ENCODE data around the gene ZNF431.
"Not testable (repeated sequence)": the region's sequence is repeated elsewhere in the genome, so short reads cannot be mapped to it uniquely, and the experiment has no call there.

ZNF431 gene

DNA sequence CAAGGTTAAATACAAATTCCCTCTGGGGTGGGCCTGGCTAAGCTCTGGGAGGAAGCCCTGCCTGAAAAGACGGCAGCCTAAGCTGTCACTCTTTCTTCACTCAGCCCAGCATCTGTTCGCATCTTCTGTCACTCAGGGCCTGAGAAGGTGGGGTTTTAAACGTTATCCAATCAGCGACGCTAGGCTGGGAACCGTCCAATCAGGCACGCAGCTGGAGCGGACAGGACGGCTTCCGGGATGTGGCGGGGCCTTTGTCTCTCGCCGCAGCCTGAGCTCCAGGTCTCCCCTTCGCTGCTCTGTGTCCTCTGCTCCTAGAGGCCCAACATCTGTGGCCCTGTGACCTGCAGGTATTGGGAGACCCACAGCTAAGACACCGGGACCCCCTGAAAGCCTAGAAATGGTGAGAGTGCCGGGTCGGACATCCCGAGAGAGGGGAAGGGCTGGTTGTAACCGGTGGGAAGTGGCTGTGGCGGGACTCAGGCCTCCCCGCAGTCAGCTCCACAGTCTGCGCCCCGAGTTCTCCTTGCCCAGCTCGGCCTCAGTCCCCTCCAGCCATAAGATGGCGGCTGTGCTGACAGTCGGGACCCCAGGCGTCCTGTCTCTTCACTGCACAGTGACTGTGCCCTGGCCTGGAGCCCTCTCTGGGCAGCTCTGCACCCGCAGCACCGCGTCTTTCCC lies at the start of gene ZNF431:
Gene ZNF431, plus strand, starts transcription at position 254 of the 678 bp plus-strand sequence. Its CDS starts 144 bp downstream, at position 398.
- FAIRE-seq (peak; percentile 80), DNase-seq (ENCODE audit: insufficient read length, low spot score) (peak; percentile 63)

DNA sequence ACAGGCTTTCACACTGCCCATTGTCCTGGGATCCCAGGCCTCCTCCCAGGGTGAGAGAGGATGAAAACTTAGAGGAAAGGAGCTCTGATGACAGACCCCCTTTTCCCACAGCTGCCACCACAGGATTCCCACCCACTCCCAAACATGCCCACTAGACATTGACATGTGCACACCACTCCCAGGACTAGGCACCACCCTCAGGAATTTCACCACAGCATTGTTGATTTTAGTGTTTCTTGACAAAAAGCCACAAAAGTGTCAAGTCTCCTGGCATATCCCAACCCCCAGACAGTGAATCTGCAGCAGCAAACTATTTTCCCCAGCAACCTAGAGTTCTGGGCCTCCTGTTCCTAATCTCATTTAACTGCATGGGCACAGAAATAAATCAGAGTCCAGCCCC lies 49.7 kb upstream of the ZNF431 start:
- no peak for DNase-seq (ENCODE audit: insufficient read length, low spot score)
- no peak for FAIRE-seq

DNA sequence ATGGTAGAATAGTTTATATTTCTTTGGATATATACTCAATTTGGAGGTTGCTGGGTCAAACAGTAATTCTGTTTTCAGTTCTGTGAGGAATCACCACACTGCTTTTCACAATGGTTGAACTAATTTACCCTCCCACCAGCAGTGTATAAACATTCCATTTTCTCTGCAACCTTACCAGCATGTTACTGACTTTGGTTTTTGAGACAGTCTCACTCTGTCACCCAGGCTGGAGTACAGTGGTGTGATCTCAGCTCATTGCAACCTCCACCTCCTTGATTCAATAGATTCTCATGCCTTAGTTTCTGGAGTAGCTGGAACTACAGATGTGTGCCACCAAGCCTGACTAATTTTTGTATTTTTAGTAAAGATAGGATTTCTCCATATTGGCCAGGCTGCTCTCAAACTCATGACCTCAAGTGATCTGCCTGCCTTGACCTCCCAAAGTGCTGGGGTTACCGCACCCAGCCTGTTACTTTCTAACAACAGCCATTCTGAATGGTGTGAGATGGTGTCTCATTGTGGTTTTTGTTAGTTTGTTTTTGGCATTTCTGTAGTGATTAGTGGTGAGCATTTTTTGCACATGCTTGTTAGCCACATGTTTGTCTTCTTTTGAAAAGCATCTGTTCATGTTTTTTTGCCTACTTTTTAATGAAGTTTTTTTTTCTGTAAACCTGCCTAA lies 47.4 kb upstream of the ZNF431 start:
- no peak for DNase-seq (ENCODE audit: insufficient read length, low spot score)
- no peak for FAIRE-seq

DNA sequence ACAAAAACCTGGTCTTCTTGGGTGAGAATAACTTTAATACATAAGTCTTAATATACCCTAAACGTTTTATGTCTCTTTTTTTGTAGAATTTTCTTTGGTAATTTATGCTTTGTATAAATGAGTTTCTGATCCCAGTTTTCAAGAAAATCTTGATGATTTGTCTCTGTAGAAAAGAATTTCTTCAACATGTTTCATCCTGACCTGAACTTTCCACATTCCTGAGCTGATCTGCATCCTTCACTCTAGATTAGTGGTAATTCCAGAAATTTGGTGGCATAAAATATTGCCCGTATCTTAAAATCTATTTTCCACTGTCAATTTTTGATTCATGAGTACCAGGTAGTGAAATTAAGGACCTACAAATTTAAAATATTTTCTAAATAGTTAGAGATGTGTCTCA lies 43.5 kb upstream of the ZNF431 start:
- DNase-seq (ENCODE audit: insufficient read length, low spot score) (no peak), FAIRE-seq (no peak)

DNA sequence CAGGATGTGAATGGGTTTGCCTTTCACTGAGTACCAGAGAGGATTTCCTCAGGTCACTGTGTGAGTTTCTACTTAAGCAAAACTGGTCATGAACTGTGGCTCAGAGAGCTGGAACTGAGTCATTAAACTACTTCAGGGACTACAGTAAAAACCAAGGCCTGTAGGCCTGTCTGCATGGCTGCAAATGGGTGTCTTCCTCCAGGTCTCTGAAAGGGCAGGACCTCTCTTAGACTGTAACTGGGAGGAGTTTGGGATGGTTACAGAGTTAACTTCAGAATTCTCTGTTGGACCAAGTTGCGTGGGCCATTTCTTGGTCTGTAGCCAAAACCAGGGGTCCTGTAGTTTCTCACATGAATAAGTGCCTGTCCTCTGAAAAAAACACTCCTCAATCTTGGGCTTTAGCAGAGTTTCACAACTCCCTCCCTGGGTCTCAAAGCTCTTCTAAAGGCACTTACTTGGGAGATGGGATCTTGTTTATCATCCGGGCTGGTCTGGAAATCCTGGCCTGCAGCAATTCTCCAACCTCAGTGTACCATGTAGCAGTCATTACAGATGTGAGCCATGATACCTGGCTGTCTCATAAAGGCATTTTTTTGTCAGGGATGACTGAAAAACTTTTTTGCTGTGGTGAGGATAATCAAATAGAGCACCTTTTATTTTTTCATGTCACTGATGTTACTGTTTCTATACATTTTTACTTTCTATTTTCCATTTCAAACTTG lies 40.2 kb upstream of the ZNF431 start:
- no peak for FAIRE-seq

DNA sequence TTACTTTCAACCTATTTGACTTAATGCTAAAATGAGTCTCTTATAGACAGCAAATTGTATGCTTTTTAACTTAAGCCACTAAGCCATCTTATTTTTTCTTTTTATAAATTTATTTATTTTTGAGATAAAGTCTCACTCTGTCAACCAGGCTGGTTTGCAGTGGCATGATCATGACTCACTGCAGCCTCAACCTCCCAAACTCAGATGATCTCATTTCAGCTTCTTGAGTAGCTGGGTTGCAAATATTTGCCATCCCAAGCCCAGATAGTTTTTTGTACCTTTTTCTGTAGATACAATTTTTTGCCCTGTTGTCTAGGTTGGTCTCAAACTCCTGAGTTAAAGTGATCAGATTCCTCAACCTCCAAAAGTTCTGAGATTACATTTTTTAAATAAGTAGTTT lies 32.7 kb upstream of the ZNF431 start:
- no peak for DNase-seq (ENCODE audit: insufficient read length, low spot score)
- FAIRE-seq = no peak

More for the DNA sequence above, 40.2 kb upstream of the ZNF431 start:
- DNase-seq (ENCODE audit: insufficient read length, low spot score) = no peak

DNA sequence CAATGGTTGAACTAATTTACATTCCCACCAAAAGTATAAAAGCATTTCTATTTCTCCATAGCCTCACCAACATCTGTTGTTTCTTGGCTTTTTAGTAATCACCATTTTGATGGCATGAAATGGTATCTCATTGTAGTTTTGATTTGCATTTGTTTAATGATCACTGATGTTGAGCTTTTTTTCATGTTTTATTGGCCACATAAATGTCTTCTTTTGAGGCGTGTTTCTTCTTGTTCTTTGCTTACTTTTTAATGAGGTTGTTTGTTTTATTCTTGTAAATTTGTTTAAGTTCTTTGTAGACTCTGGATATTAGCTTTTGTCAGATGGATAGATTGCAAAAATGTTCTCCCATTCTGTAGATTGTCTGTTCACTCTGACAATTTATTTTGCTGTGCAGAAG lies 31.7 kb upstream of the ZNF431 start:
- FAIRE-seq (no peak), DNase-seq (ENCODE audit: insufficient read length, low spot score) (no peak)

DNA sequence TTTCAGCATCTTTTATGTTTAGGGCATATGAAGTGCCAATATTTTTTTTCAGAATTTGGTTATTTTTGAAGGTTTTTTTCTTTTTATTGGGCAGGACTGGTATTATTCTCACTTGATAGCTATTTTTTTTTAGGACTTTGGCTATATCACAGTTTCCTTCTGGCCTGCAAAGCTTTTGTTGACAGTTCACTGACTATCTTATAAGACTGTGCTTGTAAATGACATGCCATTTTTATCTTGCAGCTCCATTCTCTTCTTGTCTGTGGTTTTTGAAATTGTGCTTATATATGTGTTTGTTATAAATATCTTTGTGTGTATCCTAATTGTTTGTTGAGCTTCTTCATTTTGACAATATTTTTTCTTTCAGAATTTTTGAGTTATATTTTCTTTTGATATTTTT lies 26.4 kb upstream of the ZNF431 start:
- no peak for FAIRE-seq

DNA sequence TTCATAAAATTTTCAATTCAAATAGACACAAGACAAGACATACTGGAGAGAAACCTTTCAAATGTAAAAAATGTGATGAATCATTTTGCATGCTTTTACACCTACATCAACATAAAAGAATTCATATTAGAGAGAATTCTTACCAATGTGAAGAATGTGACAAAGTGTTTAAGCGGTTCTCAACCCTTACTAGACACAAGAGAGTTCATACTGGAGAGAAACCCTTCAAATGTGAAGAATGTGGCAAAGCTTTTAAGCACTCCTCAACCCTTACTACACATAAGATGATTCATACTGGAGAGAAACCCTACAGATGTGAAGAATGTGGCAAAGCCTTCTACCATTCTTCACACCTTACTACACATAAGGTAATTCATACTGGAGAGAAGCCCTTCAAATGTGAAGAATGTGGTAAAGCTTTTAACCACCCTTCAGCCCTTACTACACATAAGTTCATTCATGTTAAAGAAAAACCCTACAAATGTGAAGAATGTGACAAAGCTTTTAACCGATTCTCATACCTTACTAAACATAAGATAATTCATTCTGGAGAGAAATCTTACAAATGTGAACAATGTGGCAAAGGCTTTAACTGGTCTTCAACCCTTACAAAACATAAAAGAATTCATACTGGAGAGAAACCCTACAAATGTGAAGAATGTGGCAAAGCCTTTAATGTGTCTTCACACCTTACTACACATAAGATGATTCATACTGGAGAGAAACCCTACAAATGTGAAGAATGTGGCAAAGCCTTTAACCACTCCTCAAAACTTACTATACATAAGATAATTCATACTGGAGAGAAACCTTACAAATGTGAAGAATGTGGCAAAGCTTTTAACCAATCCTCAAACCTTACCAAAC lies 24.6 kb upstream of the ZNF431 start:
- FAIRE-seq (no peak), DNase-seq (ENCODE audit: insufficient read length, low spot score) (no peak)

More for the DNA sequence above, 26.4 kb upstream of the ZNF431 start:
- DNase-seq (ENCODE audit: insufficient read length, low spot score) = no peak

DNA sequence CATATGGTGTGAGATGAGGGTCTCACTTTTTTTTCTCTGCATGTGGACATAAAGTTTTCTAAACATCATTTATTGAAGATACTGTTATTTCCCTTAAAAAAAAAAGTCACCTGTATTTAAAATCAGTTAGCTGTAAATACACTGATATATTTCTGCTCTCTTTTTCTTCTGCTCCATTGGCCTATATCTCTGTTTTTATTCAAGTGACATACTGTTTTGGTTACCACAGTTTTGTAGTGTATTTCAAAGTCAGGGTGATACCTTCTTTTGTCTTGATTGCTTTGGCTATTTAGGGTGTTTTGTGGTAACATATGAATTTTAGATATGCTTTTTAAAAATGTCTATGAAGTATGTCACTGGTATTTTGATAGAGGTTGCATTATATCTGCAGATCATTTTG lies 15.8 kb upstream of the ZNF431 start:
- DNase-seq (ENCODE audit: insufficient read length, low spot score) (no peak), FAIRE-seq (no peak)

DNA sequence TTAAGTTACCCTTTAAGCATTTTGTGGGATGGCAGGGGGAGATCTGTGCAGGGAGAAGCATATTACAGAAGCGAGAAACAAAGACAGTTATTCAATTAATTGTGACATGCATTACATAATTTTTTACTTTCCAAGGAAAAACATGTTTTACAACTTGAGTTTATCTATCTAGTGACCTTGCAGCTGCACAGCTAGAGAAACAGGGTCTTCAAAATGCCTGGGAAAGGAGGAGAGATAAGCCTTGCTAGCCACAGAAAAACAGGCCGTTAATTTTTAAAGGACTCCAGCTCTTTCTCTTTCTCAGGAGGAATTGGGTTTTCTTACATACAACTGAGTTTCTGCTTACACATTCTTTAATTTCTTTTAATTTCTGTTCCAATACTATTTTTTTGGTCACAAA lies 14.8 kb upstream of the ZNF431 start:
- FAIRE-seq = no peak
- DNase-seq (ENCODE audit: insufficient read length, low spot score) = no peak

DNA sequence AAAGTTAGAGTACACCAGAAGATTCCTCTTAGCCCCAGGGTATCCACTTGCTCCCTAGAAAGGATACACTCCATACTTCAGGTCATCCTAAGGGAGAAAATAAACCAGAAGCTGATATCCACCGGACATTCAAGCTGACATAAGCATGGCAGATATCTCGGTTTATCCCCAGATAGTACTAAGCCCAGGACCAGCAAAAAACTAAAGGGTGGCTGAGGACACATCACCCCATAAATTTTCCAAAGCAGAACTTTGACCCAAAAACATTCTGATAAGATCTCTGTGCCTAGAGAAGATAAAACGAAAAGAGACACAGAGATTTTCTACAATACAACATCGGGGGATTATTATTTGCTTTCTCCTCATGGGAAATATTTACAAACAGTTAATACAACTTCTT lies 13.9 kb upstream of the ZNF431 start:
- no peak for DNase-seq (ENCODE audit: insufficient read length, low spot score)
- no peak for FAIRE-seq

DNA sequence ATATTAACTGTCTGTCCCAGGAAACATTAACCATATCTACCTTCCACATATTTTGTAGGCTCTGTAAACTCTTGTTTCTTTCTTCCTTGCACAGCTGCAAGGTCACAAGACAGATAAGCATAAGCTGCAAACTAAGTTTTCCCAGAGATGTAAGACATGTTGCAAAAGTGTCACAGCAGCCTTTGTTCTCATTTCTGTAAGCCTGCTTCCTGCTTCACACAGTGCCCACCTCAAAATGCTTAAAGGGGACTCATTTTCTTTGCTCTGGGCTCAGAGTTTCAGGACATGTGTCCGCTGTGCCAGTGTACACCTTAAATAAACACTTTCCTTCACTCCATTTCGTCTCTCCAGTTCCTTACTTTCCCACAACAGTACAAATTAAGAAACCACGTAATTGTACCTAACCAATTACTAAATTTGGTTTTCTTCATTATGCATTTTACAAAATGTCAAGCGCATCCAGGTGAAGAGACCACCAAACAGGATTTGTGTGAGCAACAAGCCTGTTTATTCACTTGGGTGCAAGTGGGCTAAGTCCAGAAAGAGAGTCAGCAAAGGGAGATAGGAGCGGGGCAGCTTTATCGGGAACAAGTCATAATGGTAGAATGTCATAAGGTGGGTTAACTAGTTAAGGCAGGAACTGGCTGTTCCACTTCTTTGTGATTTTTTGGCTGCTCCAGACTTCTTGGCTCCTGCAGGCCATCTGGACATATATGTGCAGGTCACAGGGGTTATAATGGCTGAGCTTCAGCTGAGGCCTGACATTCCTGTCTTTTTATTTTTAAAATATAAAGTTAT lies 12.7 kb upstream of the ZNF431 start:
- no peak for DNase-seq (ENCODE audit: insufficient read length, low spot score)
- no peak for FAIRE-seq

DNA sequence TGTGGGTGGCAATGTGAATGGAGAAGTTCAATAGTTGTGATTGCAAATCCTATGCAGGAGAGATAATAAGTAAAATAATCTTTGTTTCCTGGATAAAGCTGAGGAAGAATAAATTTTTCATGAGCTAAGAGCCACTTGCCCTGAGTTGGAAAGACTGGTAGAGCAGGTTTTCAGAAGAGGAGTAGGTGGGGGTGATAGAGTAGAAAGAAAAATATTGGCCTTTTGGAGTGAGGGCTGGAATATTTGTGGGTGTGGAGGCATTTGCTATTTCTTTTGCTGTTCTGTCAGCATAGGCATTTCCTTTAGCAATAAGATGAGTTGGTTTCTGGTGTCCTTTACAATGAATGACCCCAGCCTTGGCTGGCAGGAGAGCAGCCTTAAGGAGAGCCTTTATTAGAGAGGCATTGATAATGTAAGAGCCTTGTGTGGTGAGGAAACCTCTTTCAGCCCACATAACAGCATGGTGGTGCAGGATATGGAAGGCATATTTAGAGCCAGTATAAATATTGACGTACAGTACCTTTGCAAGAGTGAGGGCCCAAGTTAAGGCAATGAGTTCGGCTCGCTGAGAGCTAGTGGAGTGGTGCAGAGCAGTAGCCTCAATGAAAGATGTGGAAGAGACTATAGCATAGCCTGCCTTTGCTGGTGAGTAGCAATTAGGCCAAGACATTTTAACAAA lies 11.6 kb upstream of the ZNF431 start:
- FAIRE-seq (no peak), DNase-seq (ENCODE audit: insufficient read length, low spot score) (no peak)

DNA sequence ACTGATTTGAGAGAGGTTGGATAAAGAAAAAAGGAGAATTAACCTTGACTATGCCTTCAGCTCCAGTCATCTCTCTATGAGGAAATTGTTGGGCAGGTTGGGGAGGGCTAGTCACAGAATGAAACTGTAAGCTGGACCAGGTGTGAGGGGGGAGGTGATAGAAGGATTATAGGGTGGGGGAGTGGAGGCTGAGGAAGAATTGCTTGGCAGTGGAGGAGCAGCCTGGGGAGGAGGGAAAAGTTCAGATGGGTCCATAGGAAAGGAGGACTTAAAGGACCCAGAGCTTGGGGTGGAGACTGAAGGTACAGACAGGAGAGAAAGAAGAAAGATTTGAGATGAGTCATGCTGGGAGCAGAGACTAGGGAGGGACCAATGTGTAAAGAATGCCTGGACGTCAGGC lies 8.2 kb upstream of the ZNF431 start:
- FAIRE-seq = no peak
- DNase-seq (ENCODE audit: insufficient read length, low spot score) = no peak

DNA sequence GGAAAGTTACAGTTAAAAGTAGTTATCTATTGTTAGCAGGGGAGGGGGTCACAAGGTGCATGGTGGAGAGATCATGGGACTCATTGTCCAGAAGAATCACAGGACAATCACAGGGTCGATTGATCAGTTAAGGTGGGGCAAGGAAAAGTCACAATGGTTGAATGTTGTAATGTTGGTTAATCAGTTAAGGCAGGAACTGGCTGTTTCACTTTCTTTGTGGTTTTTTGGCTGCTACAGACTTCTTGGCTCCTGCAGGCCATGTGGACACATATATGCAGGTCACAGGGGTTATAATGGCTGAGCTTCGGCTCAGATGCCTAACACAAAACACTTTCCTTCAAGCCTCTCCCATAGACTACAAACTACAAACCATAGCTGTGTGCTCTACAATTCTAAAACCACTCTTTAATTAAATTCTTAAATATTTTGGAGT lies 6.9 kb upstream of the ZNF431 start:
- DNase-seq (ENCODE audit: insufficient read length, low spot score) = no peak
- FAIRE-seq = no peak

DNA sequence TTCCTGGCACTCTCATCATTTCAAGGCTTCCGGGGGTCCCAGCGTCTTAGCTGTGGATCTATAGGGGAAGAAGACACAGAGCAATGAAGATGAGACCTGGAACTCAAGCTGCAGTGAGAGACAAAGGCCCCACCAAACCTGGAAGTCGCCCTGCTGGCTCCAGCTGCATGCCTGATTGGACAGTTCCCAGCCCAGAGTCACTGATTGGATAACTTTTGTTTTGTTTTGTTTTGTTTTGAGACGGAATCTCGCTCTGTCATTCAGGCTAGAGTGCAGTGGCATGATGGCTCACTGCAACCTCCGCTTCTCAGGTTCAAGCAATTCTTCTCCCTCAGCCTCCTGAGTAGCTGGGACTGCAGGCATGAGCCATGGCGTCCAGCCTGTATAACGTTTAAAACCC lies 6.4 kb upstream of the ZNF431 start:
- DNase-seq (ENCODE audit: insufficient read length, low spot score) = no peak
- FAIRE-seq = no peak

DNA sequence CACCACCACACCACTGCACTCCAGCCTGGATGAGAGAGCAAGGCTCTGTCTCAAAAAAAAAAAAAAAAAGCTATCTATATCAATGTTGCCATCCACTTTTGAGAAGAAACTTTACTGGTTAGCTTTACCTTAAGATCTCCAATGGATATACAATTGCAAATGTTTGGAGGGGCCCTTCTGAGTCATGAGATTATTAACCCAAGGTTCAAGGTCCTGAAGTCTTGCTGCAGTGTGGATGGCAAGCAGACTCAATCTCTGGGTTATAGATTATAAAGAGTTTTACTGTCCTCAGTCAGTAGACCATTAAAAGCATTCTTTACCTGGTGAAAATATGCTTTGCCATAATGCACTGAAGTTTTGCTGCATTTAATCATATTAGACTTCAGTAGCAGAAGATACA lies 3.7 kb upstream of the ZNF431 start:
- DNase-seq (ENCODE audit: insufficient read length, low spot score) (no peak), FAIRE-seq (no peak)

DNA sequence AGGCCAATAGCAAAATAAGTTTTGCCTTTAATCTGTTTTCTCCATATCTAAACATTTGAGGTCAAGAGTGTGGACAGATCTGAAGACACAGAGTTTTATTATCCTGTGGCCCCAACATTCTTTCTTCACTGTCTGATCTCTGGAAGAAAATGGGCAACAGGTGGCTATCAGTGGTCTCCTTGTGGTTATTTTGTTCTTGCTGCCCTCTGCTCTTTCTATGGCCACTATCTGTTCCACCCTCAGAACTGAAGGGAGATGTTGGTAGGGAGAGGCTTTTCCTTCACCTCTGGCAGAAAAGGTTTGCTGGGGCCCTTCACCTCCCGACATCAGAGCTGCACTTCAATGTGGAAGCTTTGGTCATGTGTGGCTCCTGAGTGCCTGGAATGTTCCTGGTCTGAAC lies 834 bp upstream of the ZNF431 start:
- not testable (repeated sequence) for FAIRE-seq; DNase-seq (ENCODE audit: insufficient read length, low spot score)

DNA sequence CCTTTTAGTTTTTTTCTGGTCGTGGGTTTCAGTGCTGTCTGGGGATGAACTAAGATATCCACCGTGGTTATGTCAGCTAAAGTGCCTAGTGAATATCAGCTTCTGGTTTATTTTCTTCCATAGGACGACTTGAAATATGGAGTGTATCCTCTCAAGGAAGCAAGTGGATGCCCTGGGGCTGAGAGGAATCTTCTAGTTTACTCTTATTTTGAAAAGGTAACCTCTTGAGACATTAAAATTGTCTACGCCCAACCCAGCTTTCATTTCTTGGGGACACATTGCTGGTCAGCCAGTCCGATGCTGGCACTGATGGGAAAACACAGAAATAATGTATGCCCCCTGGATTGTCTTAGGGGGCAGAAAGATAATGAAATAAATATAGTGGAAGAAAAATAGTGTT lies 1.6 kb downstream of the ZNF431 start:
- DNase-seq (ENCODE audit: insufficient read length, low spot score) (no peak), FAIRE-seq (no peak)

Data from GM19239 (cell line).